GM18870 (cell line): ENCODE measurements around the gene TTC39A.
"Not testable (repeated sequence)": the region's sequence is repeated elsewhere in the genome, so short reads cannot be mapped to it uniquely, and the experiment has no call there.

Source experiments
- ATAC-seq: cut with Tn5 transposase; IDR thresholded peaks from one replicate; pipeline ENCODE4 v1.9.1; 2021; ENCODE audit warnings: moderate library complexity; ENCODE audit not compliant: unreplicated experiment

Gene TTC39A

DNA sequence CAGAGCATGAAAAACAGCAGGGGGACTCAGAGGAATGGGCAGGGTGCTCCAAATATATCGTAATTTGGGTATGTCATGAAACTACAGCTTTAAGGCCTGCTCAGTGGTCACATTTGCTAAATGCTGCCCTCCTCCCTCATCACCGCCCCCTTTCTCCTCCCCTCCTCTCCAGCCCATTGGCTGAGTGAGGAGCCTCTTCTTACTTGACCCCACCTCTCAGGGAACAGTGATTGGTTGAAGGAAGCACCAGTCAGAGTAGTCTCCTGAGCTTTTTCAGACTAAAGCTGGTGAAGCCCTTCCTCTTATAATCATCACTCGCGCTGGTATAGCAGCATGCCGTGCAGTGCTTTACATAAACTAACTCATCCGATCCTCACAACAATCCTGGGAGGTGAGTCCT is 10.0 kb upstream of the TTC39A start:
- no peak for ATAC-seq

DNA sequence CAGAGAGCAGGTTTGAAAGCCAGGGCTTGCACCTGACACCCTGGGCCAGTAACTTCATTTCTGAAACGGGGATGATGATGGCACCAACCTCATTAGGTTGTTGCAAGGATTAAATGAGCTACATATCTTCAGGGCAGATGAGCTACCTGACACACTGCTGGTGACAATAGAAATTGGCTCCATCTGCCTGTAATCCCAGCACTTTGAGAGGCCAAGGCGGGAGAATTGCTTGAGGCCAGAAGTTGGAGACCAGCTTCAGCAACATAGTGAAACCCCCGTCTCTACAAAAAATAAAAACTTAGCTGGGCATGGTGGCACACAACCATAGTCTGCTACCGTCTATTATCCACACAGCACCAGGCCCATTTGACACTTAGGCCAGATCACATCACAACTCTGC is 6.3 kb upstream of the TTC39A start:
- no peak for ATAC-seq

DNA sequence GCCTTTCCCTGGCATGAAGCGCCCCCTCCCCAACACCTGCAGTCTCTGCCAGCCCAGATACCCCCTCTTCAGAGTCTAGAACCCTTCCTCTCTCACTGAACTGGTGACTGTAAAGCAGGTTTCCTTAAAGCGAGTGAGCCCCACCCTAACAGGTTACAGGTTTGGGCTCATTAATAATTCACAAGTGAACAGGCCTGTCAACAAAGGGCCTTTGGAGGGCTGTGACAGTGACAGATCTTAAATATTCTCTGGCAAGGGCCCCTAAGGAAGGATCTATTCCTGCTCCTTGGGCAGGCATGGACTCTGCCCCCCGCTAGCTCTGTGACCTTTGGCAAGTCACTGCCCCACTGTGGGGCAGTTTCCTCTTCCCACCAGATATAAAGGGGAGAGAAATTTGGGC is 5.6 kb upstream of the TTC39A start:
- no peak for ATAC-seq

DNA sequence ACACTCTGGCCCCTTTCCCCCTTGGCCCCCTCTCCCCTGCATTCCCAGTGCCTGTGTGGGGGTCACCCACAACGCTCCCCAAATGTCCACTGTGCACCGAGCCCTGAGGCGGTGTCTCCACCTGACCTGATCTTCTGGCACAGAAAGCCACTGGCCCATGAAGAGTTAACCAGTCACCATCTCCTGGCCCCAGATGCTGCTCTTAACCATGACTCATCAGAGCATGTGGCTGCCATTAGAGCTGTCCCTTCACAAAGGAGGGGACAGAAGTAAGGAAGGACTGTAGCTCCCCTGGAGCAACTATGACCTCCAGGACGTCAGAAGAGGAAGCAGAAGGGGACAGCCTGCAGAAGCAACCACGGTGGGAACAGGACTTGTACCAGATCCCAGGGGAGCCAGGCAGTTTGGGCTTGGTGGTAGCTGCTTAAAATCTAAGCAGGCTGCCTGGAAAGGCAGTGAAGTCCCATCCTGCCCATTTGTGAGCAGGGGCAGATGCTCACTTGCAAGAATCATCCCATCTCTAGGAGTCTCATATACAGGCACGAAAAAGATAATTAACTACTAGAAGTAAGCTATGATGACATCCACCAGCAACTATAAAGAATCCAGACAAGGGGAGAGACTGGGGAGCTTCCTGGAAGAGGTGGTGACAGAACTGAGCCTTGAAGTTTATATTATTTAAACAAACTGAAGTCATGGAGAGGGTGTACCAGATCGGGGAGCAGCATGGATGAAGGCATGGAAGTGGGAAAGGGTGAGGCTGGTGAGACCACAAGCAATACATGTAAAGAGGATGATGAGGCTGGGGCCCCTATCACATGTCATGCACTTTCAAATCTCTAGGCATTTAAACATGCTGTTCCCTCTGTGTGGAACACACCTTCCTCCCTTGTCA is 1.1 kb upstream of the TTC39A start:
- ATAC-seq: no peak

DNA sequence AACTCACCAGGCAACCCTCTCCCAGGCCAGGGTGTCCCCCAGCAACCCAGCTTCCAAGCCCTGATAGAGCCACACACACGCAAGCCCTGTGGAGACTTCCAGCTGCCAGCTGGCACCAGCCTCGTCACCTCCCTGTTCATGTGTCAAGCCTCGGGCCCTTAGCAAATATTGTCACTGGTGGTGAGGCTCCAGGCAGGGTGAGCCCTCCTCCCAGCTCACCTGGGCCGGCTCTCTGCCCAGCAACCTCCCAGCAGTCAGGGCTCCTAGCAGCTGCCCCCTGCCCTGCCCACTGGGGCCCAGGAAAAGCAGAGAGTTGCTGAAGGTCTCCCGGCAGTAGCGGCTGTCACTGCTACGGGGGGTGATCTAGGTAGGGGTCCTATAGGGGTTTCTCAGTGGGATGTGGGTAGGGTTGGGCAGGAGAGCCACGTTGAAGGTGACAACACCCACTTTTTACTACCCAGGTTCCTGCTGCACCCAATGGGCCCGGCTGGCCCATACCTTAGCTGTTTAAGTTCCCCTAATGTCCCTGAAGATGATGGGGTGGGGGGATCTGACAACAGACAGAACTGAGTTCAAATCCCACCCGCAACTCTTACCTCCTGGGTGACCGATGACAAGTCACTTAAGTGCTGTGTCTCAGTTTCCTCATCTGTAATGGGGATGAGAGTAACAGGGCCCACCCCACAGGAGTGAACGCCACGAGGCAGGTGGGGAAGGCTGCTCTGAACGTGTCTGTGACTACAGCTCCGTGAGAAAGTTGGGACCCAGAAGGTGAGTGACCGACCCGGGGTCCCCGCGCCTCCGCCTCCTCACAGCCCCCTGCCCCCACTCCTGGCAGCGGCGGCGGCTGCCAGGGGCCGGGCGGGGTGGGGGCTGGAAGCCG is 678 bp downstream of the TTC39A start:
- ATAC-seq: no peak

DNA sequence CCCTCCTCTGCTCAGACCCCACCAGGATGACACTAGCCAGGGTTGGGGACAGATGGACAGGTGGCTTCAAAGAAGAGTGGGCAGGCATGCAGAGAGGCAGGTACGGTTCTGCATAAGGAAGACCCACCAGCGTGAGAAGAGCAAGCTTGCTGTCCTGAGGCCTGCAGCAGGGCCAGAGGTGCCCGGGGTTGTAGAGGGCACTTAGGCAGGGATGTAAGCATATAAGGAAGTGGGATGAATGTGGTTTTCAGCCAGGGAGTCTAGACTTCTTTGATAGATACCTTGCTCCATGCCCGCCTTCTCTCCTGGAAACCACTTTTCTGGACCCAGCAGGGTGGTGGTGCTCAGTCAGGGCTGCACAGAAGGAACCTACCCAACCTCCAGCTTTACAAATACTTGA is 1.4 kb downstream of the TTC39A start:
- no peak for ATAC-seq

DNA sequence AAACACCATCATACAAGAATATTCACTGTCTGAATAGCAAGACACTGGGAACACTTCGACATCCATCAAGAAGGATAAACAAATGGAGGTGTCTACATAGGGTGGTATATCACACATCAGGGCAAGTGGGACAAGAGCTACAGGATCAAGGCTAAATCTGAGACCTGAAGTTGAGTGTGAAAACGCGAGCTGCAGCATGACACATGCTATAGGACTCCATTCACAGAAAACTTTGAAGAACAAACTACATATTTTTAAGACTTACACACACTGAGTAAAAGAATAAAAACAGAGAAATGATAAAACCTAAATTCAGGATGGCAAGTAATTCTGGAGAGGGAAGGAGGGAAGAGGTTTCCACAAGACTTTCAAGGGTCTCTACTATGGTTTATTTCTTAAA is 2.1 kb downstream of the TTC39A start:
- no peak for ATAC-seq

DNA sequence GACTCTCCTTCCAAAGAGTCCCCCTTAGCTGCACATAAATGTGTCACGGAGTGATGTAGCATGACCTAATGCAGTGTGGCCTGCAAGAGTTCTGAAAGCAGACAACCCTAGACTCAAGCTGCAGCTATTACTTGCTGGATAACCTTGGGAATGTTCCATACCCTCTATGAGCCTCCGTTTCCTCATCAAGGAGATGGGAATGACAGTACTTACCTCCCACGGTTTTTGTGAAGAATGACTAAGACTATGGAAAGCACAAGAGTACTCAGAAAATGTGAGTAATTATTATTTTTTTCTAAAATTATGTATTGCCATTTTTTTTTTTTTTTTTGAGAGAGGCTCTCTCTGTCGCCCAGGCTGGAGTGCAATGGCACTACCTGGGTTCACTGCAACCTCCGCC is 3.0 kb downstream of the TTC39A start:
- ATAC-seq: no peak

DNA sequence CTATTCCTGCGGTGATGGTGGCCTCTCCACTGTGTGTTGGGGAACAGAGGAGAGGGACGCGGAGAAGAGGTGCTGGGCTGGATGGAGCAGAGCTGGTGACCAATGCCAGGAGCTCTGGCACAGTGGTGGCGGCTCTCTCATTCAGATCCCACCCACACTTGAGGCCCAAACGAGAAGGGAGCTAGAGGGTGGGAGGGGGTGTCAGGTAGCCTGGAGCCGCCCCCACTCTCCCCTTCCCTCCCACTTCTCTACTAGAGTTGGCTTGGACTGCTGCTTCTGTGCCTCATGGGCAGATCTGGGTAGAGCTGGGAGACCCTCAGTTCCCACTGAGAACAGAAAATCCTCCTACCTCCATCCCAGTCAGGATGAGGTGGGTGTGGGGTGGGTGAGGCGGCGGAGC is 3.5 kb downstream of the TTC39A start:
- ATAC-seq: no peak

DNA sequence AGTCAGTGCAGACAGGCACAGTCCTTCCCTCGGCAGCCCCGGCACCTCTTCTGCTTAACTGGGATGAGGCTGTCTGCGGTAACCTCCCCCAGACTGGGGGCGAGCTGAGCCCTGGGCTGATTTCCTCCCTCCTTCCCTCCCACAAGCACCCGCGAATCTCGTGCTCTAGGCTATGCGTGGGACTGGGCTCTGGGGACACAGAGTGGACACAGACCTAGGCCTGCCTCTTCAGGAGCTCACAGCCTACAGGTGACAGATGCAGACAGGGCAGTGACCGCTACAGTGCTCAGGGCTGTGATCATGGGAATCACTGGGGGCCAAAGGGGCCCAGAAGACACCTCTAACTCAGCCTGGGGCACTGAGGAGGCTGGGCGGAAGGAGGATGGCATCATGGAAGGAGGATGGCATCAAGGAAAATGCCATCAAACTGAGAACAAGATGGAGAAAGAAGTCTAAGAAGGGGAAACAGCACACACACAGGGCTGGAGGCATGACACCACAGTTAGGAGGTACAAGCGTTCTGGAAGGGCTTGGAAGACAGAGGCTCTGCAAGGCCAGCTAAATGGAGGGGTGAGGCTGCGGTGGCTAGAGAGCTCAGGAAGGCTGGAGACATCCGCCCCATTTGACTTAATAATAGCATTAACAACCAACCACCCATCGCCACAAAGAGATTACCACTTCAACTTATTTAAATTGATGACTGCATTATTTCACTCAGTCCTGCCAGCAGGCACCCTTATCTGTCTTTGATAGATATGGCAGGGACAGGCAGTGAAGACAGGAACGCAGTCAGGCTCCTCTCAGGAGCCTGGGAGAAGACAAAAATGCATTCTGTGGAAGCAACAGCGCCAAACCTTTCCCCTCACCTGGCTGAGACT is 4.2 kb downstream of the TTC39A start:
- no peak for ATAC-seq

DNA sequence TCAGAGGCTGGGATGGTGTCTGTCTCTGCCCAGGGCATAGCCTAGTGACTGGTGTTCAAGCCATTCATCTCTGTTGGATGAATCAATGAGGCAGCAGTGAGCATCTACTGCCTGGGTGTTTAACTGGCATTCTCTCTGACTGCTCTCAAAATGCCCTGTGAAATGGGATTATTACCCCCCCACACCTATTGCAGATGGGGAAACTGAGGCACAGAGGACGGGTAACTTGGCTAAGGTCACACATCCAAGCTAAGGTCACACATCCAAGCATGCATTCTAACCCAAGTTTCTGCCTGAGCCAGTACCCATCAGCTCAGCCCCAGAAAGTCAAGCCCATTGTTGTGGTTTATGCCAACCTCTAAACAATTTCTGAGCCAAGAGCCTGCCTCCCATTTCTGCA is 5.0 kb downstream of the TTC39A start:
- ATAC-seq: no peak

DNA sequence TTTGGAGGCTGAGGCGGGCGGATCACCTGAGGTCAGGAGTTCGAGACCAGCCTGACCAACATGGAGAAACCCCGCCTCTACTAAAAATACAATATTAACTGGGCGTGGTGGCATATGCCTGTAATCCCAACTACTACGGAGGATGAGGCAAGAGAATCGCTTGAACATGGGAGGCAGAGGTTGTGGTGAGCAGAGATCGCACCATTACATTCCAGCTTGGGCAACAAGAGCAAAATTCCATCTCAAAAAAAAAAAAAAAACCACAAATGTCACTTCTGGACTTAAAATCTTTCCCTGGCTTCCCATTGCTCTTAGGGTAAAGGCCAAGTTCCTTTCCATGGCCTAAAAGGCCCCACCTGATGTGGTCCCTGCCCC is 5.4 kb downstream of the TTC39A start:
- not testable (repeated sequence) for ATAC-seq

DNA sequence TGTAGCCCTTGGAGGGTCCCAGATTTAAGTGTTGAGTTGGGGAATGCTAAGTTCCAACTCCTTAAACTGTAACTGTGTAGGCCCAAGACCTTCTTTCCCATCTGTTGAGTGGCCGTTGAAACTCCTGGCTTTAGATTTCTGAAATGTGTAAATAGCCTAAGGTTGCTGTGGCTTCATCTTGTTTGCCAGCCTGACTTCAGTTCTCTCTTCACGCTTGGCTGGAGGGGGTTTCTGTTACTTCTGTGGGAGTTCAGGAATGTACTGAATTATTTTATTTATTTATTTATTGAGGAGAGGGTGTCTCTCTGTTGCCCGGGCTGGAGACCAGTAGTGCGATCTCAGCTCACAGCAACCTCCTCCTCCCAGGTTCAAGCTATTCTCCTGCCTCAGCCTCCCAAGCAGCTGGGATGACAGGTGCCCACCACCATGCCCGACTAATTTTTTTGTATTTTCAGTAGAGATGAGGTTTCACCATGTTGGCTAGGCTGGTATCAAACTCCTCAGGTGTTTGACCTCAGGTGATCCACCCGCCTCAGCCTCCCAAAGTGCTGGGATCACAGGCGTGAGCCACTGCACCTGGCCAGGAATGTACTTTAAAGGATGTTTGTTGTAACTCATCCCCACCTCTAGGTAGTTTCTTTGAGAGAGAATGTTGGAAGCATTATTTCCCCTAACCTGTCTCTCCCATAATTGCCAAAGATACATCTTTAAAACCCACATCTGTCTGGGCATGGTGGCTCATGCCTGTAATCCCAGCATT is 5.9 kb downstream of the TTC39A start:
- ATAC-seq: no peak

DNA sequence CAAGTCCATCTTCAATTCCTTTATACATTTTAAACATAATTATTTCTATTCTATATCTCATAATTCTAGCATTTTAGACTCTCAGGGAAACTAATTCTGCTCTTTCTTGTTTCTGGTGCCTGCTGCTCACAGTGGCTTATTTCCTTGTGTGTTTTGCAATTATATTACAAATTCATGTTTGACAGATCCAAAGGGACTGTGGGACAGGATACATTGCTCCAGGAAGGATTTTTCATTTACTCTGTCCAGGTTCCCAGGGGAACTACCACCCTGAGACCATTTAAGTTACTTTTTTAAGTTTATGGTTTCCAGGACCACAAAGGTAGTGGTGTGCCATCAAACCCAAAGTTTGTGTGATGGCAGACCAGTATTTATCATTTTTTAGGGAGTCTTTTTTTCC is 6.6 kb downstream of the TTC39A start:
- ATAC-seq: no peak

DNA sequence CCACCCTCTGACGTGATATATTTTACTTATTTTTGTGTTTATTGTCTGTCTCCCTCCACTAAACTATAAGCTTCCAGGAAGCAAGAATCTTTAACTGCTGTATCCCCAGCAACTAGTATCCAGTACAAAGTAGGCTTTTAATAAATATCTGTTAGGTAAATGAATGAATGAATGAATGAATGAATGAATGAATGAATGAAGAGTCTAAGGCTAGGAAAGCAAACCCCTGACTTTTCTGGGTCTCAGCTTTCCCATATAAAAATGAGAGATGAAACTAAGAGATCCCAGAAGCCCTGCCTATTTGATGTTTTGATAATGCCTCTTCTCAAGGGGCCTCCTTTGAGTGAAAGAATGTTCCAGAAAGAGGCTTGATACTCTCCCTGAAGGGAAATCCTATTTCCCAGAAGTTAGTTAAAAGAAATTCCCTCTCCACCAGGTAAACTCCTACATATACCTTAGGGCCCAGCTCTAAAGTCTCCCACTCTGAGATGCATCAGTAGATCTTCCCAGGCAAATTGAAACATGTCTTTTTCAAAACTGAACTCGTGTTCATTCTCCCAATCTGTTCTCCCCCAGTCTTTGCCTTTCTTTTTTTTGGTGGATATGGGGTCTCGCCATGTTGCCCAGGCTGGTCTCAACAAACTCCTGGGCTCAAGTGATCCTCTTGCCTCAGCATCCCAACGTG is 7.8 kb downstream of the TTC39A start:
- no peak for ATAC-seq

DNA sequence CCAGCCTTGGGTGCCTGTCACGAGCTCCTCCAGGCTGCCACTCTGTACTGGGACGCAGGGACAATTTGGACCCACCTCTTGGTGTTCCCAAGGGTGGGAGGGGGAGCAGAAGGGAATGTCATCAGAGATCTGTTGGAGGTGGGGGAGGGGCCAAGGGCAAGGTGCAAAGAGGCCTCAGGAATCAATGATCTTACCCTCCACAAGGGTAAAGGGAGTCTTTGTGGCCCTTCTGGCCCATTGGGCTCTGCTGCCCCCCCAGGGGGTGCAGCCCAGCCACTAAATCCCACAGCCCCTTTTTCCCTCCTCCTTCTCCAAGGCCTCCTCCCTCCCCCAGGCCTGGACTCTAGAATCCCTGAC is 8.5 kb downstream of the TTC39A start:
- no peak for ATAC-seq

DNA sequence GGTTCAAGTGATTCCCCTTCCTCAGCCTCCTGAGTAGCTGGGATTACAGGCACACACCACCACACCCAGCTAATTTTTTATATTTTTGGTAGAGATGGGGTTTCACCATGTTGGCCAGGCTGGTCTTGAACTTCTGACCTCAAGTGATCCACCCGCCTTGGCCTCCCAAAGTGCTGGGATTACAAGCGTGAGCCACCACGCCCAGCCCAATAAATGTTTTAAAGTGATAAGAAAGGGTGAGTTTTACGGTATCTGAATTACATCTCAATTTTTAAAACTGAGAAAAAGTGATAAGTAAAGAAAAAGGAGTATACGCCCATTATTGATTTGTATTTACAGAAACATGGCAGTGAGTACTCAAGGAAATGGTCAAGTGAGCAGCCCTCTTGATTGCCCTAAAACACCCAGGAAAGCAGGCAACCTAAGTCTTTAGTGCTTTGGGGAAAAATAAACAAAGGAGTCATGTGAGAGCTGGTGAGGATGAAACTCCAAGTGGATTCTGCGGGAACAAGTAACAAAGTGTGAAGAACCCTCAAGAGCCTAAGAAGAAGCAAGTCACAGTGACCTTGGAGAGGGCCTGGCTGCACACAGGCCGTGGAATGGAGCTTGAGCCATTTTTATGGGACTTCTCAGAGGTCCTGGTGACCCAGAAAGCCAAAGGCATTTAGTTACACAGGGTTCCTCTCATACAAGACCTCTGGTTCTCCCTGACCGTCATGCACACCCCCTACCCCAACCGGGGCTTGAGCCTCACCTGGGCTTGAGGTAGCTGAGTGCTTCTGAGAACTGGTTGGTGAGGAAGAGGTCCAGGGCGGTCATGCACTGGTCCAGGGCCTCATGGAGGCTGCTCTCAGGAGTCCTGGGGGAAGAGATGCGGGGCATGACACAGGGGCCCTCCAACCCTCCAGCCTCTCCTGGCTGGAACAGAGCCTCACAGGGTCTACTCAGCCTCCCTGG is 9.1 kb downstream of the TTC39A start:
- no peak for ATAC-seq

DNA sequence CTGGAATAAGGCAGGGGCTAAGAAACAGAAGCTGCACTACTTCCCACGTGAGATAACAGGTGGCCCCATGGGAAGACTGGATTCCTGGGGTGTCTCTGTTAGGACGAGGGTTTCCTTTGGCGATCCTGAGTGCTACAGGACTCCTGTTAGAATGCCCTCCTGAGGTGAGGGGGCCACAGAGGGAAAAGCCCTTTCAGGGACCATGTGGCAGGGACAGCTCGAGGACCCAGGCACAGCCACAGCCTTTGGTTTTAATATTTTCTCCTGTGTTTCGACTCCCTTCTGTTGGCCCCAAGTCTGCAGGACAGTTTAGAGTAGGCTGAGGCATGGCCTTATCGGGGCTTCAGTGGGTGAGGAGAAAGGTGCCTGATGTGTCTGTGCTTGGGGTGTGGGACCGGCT is 12.6 kb downstream of the TTC39A start:
- ATAC-seq: no peak

DNA sequence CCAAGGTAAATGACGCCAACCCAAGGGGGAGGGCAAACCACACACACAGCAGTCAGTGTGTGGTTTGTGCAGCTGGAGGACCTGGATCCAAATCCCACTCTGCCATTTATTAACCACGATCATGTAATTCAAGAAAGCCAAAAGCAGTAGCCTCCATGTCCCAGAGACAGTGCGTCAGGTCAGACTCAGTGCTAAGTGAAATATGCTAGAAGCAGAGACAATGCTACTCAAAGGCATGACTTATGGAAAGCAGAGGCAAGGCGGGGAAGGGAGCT is 13.6 kb downstream of the TTC39A start:
- ATAC-seq: no peak
